Embryonic facial prominence (tissue), 1 donor: Measurements from ENCODE around the gene SULT4A1.
"Not testable (repeated sequence)": the region's sequence is repeated elsewhere in the genome, so short reads cannot be mapped to it uniquely, and the experiment has no call there.

Experiments used
- DNase-seq: peaks from one replicate; pipeline ENCODE4 v3.0.0-alpha.2; 2016; ENCODE audit errors: extremely low spot score

SULT4A1 gene

DNA sequence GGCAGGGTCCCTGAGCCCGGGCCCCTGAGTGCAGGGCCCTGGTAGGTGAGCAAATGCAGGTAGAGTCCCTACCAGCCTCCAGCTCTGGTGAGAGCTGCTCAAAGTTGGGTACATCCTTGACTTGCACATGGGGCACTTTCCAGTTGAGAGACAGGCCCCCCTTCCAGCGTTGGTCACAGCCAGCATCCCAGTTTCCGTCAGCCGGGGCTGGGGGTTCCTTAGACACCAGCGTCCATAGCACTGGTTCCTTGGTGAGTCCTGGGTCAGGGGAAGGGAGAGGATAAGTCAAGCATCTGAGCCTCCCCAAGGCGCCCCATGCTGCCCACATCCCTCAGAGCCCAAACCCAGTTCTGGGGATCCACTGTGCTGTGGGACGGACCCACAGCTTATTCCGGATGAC, 23.9 kb upstream of the SULT4A1 start:
- DNase-seq: no peak

DNA sequence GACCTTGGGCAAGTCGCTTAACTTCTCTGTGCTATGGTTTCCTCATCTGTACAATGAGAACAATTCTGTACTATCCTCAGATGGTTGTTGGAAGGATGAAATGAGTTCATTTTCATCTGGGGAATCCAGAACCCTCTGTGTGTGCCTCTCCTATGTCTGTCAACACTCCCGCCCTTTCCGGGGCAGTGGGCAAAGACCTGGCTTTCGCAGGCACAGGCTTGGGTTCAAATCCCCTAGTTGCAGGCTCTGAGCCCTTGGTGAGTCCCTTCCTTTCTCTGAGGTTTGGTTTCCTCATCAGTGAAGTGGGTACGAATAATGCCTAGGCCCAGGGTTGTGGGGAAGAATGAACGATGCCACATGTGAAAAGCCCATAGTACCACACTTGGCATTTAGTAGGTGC, 23.5 kb upstream of the SULT4A1 start:
- no peak for DNase-seq

DNA sequence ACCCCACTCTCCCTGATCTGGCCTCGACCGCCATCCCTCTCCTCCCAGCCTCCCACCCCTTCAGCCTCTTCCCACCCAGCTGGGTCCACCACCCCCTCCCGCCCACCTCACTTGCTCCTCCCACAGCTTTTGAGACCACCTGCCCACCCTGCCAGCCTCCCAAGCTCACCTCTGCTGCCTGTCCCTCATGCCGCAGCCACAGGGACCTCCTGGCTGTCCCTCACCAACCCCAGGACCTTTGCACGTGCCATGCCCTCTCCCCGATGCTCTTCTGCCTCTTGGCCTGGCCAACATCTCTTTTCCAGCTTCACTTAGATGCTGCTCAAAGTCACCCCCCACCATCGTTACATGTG, 23.0 kb upstream of the SULT4A1 start:
- no peak for DNase-seq

DNA sequence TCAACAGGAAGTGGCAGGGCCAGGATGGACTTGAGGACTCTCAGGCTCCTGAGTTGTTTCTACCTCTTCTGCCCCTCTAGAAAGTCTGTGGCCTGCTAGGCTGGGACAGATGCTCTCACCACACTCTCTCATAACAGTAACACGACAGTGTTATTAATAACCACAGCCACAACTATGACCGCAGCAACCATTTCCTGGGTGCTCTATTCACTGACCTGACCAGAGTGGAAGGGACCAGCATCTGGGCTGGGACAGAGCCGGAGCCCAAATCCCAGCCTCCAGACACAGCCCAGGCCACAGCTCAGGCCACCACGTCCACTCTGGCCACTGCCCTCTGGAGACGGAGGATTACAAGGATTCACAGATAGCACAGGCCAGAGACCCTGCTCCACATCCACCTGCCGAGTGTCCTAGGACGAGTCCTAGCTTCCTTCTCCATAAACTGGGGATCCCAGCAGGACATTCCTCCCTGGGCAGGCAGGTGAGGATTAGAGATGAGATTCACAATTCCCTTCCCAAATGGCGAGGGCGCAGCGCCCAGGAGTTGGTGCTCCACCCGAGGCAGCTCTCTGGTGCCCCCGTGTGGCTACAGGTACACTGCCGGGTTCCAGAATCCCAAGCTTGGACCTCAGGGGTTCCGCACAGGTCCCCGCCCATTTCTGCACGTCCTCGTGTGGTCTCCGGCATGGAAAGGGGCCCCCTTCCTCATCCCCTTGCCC, 22.4 kb upstream of the SULT4A1 start:
- DNase-seq: no peak

DNA sequence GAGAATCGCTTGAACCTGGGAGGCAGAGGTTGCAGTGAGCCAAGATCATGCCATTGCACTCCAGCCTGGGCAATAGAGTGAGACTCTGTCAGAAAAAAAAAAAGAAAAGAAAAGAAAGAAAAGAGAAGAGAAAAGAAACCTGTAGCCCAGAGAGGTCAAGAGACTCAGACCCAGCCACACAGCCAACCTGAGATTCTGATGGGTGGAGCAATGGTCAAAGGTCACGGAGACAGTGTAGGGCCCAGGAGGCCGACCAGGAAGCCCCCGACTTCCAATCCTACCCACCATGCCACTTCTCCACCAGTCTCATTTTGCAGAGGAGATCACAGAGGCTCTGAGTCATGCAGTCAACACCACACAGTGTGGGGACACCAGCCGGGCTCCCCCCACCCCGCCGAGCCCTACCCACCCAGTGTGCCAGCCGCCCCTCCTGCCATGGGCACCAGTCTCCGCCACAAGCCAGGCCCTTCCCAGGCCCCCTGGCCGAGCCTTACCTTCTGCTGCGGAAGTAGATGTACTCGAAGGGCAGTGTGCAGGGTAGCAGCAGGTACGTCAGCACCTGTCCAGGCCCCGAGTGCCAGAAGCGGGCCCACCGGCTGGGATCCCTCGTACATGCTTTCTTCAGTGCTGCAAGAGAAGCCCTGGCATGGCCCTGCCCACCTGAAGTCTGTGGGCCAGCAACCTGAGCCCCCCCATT, 21.6 kb upstream of the SULT4A1 start:
- DNase-seq: no peak

DNA sequence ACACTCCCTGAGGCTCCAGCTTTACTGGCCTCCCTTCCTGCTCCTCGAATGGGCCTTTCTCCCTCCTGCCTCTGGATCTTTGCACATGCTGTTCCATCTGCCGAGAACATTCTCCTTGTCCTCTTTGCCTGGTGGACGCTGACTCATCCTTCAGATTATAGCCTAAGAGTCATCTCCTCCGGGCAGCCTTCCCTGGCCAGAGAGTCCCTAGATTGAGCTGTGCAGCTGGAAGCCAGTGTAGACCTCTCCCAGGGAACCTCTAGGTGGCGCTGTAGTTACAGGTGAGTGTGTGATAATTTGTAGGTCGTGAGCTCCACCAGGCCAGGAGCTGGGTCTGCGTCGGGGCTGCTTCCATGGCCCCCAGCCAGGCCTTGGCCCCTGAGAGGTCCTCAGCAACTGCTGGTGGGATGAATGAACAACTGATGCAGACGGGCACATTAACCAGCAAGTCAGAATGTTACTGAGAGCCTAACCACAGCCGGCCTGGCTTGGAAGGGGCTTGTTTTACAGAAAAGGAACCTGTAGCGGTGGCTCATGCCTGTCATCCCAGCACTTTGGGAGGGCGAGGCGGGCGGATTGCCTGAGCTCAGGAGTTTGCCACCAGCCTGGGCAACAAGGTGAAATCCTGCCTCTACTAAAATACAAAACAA, 20.8 kb upstream of the SULT4A1 start:
- DNase-seq: no peak

DNA sequence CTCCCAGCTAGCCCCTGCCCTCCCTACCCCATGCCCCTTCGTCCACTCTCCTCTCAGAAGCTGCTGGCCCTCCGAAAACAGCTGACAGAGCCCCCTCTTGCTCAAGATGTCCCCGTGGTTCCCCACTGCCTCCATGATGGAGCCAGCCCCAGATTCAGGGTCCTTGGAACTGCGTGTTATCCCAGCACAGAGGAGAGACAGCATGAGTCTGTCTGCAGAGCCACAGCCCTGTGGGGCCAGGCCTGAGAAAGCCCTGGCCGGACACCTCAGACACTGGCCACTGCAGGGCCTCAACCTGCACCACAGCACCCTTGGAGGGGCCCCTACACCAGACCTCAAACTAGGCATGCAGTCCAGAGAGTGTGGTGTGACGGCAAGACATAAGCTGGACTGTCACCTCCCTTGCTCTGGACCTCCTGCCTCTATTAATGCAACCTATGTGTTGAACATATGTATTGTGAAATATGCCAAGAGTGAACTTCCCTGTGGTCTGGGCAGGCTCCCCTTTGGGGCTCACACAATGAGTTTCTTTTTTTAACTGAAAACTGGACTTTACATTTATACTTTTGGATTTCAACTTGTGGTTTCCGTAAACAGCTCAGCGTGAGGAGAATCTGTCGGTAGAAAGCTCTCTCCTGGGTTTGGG, 19.9 kb upstream of the SULT4A1 start:
- no peak for DNase-seq

DNA sequence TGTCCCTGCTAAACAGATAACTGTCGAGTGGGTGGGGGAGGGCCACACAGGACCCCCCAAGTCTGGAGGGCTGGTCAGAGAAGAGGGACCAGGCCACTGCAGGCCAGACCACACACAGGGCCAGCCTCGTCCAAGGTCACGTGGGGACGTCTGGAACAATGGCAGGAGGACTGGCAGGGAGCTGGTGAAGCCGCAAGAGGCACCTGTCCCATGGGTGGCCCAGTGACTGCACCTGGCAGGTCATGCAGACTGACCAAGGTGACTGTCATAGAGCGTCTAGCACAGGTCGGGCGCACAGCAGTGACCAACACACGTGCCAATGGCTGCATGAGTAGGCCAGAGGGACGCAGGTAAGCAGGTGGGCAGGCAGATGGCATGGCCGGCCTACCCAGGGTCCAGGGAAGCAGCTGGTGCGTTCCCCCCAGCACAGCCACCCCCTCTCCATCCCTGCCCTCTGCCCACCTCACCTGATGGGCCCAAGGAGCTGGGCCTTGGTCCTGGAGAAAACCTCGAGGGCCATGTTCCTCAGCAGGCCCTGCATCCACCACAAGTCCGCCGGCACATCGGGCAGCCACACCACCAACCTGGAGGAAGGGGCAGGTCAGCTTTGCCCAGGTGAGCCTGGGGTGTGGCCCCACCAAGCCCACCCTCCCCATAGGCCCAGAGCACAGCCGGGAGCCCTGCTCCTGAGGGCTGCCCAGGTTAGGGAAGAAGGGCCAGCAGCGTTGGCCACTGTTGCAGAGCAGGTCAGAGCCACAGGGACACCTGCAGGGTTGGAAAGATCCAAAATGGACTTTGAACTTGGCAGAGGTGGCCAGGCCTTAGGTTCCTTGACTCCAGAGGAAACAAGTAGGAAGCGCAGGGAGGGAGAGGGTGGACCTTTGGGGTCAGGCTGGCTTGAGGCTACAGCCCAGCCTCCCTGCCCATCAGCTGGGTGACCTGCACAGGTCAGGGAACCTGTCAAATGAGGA, 19.1 kb upstream of the SULT4A1 start:
- no peak for DNase-seq

DNA sequence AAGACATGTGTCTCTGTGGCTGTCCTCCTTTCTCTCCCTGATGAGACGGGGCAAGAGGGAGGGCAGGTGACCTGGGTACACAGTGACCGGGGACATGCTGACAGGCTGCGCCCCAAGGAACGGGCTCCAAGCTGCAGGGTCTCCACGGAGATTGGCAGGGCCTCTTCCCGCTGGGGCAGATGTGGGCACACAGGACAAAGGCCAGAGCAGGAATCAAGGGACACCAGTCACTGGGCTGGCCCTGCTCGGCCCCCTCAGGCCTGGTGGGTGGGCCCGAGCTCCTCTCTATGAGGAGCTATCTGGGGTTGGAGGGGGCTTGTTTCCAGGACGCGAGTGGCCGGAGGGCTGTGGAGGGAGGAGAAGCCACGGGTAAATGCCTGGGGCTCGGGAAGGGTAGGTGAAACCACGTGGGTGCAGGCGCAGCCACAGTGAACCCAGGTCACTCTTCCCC, 18.3 kb upstream of the SULT4A1 start:
- DNase-seq: no peak

DNA sequence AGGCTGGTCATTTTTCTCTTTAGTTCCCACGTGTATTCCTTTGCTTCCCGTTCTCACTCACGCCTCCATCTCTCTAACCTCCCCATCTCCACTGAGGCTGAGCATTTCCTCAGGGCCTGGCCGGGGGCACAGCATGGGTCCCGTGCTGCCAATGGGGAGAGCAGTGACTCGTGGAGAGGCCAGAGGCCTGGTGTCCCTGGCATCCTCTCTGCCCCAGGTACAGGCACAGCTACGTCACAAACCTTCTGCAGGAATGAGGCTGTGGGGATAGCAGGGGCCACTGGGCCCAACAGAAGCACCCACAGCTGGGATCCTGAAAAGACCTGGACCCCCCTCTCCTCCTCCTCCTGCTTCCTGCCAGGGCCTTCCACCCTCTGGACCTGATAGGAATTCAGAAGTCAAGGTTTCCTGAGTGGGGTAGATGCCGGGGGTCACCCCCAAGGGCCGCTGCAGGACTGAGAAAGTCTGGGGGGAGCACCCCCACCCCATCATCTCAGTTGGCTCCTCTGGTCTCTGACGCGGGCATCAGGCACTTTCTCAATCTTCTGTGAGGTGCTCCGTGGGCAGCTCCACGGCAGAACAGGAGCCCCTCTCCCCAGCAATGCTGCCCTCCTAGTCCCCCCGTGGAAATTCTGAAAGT, 17.7 kb upstream of the SULT4A1 start:
- no peak for DNase-seq

DNA sequence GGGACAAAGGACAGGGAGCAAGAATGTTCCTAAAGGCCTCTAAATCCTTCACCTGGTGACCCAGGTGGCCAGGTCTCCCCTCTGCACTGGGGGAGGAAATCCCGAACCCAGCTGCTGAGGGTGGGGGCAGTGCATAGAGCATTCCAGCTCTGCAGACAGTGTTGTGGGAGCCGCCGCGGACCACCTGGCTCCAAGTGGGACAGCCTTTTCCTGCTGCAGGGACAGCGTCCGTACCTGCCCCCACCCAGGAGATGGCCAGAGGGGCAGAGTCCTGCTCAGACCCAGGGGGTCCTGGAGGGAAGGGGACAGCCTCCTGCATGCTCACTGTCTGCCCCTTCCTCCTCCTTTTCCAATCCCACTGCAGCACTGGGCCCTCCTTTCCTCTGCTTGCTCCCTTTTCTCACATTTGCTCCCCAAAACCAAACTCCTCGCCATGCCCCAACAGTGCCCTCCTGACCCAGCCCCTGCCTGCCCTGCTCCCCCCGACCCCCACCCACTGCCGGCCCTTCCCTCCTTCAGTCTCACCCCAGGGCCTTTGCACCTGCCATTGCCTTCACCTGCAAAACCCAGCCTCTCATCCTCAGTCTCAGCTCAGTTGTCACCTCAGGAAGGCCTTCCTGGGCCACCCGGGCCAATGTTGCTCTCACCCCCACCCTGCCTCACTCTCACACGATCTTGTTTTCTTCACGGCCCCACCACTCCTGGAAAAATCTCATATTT, 16.7 kb upstream of the SULT4A1 start:
- DNase-seq: no peak

DNA sequence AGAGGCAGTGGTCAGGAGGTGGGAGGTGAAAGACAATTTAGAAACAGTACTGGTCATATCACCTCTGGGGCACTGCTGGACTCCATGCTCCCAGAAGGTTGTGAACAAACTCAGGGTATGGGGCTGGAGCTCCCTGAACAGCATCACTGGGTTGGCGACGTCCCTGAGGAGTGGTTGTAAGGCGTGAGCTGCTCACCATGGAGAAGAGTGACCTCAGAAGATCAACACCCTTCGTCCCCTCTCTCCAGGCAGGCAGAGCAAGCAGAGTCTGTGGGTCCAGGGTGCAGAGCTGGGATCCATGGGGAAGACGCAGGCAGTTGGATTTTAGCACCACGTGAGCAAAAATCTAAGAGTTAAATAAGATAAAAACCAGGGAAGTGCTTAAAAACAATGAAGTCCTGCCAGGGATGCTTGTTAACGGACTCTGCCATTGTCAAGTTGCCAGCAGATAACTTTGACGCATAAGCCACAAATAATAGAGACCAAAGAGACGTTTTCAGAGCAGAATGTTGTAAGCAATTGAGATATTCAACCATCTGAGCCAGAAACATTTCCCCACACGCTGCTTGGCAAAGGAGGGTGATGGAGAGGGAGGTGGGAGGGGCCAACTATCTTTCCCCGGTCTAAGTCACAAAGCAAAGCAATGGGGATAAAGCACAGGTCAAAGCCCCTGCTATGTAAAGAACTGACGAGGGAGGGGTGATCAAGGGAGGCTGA, 15.9 kb upstream of the SULT4A1 start:
- no peak for DNase-seq

DNA sequence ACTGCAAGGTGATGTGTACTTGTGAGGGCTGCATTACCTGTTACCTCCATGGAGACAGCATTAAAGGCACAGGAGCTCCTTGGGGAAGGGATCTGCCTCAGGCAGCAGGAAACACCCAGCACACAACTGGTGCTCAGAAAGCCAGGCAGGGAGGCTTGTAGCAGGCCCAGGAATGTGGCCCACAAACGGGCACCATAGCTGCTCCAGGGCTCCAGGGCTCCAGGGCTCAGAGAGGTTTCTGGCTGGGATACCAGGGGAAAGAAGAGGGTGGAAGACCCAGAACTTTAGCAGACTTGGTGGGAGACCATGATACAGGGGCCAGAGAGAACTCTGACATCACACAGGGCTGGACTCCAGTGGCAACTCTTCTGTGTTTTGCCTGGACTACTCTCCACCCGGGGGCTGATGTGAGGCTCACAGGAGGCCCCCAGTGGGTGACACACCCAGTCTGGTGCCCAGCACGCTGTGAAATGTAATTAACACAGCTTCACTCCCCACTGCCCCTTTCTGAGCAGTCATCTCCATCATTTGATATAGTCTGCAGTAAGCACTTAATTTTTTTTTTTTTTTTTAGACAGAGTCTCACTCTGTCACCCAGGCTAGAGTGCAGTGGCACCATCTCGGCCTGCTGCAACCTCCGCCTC, 14.7 kb upstream of the SULT4A1 start:
- DNase-seq: no peak

DNA sequence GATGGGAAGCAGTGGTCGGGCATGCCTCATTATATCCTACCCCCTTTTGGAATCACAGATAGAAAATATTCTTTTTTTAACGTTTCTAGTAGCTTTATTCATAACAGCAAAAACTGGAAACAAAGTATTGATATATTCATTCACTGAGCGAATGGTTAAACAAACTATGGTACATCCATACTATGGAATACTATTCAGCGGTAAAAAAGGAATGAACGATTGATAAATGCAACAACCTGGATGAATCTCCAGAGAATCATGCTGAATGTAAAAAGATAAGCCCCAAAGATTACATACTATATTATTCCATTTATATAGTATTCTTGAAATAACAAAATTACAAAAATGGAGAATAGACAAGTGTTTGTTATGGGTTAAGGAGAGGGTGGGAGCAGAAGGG, 7.5 kb upstream of the SULT4A1 start:
- no peak for DNase-seq

DNA sequence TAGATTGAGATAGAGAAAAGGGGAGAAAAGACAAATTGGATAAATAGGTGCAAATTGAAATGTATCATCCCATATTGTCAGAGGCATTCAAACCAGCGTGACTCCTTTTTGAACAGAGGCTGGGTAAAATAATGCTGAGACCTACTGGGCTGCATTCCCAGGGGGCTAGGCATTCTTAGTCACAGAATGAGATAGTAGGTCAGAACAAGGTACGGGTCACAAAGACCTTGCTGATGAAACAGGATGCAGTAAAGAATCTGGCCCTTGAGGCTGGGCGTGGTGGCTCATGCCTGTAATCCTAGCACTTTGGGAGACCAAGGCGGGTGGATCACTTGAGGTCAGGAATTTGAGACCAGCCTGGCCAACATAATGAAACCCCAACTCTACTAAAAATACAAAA, 6.7 kb upstream of the SULT4A1 start:
- not testable (repeated sequence) for DNase-seq

DNA sequence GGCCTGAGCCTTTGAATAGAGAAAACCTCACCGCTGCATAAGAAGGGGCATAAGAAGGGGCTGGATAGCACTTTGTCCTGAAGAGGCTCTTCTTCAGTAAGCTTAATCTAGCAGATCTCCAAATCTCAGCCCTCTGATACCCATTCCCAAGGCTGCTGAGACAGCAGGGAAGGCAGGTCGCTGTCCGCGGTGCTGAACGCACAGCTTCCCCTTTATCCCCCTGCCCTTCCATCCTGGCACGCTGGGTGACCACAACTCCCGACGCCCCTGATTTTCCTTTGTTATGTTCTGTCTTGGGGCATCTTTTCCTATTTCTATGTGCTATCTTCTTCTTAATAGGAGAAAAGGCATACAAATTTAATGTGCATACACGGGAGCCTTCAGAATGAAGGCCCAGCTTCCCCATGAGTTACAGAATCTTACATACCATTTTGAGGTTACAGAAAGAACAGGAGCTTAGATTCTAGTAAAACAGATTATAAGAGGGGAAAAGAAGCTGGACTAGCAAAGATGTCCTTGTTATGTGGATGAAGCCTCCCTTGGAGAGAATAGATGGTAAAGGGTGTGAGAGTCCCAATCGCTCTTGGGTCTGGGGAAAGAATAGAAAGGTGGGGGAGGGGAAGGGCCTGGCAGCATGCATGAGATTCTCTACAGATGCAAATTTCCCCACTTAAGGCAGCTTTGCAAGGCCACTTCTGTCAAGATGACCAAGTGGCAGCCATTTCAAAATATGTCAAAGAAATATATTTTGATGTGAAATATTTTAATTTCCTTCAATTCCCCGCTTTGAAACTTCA, 5.7 kb upstream of the SULT4A1 start:
- DNase-seq: peak; percentile 49

DNA sequence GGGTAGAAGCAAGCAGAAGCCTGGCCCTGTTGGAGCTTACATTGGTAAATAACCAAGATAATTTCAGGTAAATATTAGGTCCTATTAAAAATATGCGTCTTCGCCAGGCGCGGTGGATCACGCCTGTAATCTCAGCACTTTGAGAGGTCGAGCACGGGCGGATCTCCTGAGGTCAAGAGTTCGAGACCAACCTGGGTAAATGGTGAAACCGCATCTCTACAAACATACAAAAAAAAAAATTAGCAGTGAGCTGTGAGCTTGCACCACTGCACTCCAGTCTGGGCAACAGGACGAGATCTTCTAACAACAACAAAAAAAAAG, 529 bp upstream of the SULT4A1 start:
- no peak for DNase-seq

DNA sequence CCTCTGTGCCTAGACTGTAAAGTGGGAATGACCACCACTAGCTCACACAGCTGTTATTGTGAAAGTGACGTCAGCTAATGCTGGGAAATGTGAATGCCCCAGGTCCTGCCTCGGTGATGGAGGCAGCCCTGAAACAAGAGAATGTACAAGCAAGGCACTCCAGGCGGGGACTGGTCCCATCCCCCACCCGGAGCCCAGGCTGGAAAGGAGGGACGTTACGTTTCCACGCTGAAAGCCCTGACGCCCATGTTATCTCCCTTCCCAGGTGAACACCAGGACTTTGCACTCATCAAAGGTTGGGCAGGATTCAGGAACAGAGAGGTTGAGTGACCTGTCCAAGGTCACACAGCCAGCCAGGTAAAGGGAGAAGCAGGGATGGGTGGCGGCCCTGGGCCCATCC, 784 bp downstream of the SULT4A1 start:
- DNase-seq: no peak
